GM18526 (cell line): ENCODE results near the gene USP10.

Source experiments
- POLR2A ChIP-seq: IDR thresholded peaks from 3 replicates; pipeline ENCODE4 v1.6.1; 2011; ENCODE audit not compliant: insufficient read length; ENCODE audit errors: extremely low read depth

USP10 gene

GRCh38 chr16:84728853-84729424, 29.1 kb downstream of the USP10 start:
- no peak for TF ChIP-seq POLR2A

DNA sequence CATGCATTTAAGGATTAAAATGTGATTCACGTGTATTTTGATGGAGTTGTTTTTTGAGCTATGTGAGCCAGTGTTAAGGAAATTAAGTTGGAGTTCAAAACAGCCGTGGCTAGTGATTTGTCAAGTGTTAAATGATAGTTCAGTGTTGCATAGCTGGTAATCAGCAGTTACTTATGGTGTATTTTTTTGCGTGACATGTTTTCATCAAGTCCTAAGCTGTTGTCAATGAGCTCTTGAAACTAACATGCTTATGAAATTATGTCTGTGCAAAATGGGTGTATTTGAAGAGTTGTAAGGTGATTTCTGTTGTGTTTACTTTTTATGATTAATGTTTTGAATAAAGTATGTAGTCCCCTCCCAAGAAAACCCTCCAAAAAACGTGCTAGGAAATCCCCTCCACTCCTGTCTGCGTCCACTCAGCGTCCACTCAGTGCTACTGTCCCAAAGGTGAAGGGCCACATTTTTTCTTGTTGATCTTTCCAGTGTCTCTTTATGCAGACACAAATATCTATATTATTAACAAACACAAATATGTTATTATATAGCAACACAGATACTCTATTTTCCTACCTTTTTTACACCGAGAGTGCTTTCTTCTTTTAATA, 30.0 kb downstream of the USP10 start:
- TF ChIP-seq POLR2A: no peak

GRCh38 chr16:84730406-84731106, 30.8 kb downstream of the USP10 start:
- no peak for TF ChIP-seq POLR2A

DNA sequence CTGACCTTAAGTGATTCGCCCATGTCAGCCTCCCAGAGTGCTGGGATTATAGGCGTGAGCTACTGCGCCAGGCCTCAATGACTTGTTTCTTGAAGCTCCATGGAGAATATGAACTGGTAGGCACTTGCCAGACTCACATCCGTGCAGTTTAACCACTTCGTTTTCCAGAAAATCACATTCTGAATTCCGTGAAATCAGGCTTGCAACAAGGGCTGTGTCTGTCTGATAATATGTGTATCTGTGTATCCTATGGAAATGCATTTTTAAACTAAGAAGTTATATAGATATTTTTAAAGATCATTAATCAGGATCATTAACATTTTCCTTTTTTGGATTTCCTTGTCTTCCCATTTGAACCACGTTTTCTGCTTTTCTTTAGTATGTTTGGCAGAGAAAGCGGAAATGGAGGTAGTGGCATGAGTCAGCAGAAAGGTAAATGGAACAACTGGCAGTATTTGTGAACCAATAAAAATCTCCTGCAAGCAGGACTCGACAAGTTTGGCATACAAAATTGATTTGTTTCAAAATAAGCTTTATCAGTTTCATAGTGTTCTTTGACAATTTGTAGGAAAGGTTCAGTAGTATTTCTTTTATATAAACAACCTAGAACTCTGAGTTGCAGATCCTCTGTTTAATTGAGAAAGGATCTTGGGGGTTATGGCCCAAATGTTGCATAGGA, 33.0 kb downstream of the USP10 start:
- TF ChIP-seq POLR2A: no peak

- no peak for TF ChIP-seq POLR2A
These were observed 36.2 kb downstream of the USP10 start for GRCh38 chr16:84735849-84736586.

DNA sequence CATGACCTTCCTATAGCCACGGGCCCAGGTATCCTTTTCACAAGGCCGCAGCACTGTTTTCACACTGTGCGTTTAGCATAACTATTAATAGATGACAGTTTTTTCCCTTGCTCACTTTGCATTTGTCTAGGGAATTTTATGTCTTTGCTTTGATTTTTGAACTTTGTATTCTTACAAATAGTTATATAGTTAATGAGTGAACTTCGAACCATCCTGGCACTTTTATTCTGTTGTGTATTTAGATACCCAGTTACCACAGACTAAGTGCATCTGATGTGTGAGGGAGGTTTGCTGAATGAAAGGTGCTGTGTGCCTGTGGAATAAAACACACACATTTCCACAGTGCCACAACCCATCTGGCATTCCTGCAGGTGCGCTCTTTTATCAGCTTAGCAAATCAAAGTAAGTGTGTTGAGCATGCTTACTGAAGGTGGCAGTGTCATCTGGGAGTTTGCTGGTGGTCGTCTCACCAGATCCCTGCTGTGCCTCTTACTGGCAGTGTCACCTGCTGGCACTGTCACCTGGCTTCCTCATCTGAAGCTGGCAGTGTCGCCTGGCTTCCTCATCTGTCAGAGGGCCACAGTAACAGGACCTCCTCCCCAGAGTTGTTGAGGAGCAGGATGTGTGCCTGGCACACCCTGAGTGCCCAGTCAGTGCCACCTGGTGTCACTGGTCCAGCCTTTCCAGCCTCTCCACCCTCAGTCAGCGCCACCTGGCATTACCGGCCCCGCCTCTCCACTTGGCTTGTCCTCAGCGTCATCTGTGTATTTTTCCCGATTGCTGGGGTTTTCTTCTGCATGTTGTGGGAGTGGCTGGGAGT, 37.6 kb downstream of the USP10 start:
- TF ChIP-seq POLR2A: no peak

GRCh38 chr16:84738255-84739038, 38.6 kb downstream of the USP10 start:
- TF ChIP-seq POLR2A: no peak

DNA sequence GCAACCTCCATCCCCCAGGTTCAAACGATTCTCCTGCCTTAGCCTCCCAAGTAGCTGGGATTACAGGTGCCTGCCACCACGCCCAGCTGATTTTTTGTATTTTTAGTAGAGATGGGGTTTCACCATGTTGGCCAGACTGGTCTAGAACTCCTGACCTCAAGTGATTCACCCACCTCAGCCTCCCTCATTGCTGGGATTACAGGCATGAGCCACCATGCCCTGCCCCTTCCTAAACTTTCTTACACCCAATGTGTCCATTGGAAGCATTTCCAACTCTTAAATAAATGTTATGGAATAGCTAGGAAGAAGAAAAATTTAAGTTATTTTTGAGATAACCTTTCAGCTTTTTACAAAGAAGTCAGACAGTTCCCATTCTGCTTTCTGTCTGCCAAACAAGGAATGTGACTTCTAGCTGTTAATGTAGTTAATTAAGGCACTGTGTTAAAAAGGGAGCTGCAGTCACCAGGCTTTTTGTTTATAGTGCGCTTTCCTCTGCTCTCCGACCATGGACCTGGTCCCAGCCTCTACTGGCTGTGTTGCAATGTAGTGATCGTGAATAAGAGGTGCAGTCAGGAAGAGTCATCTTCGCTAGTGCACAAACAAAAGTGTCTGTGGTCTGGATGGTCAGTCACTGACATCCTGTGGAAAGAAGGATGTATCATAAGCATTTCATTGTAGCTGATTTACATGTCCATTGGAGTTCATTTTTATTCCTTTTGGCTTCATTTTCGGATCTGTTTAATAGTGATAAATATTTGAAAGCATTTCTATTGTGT, 39.7 kb downstream of the USP10 start:
- no peak for TF ChIP-seq POLR2A

DNA sequence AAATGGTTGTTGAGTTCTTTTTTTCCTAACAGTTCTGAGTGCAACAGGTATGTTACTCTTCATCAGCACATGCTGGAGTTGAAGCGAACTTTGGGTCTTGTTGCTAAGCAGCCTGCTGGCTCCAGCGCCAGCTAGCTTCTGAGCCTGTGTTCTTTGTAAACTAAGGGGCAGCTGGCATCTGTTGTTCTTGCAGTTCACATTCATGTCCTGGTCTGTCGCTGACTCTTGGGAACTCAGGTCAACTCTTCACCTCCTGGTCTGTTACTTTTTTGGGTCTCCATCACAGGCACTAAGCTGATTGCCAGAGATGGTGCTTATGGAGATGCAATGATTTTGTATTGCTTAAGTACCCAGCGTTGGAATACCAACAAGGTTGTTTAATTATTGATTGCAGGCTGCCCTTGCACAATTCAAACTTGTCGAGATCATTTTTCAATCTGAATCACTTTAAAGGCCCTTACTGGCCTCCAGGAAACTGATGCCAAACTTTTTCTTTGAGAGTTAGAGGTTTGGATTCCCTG, 40.9 kb downstream of the USP10 start:
- TF ChIP-seq POLR2A: no peak

DNA sequence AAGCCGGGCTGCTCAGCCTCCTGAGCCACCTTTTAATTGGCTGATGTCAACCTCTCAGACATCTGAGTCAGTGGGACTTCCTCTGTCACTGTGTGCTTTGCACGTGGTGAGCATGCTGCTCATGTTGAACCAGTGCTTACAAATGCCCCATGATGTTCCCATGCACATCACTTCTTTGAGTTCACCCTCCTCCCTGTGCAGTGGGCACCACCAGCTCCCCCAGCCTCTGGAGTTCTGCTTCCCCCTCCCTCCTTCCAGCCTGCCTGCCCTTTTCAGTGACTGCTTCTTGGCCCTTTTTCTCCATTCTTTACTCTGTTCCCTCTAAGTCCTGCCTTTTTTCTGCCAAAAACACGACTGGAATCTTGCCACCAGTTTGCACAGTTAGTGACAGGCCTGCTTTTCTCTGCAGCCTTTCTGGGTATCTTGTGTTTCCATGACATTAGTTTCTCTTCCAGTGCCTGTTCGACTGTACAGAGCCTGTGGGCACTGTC, 41.6 kb downstream of the USP10 start:
- no peak for TF ChIP-seq POLR2A

GRCh38 chr16:84742641-84743092, 42.9 kb downstream of the USP10 start:
- no peak for TF ChIP-seq POLR2A

GRCh38 chr16:84746231-84746630, 46.4 kb downstream of the USP10 start:
- no peak for TF ChIP-seq POLR2A

DNA sequence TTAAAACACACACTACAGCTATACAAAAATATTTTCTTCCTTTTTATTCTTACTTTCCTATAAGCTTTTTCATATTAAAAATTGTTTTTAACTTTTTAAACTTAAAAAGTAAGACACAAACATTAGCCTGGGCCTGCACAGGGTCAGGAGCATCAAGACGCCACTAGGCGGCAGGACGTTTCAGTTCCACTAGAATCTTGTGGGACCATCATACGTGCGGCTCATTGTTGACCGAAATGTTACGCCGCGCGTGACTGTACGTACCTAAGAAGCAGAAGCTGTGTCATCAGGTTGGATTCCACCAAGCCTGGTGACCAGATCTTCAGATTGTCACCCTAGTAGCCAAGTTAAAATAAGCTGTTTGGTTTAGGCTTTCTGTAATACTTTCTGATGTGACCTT, 47.1 kb downstream of the USP10 start:
- TF ChIP-seq POLR2A: no peak

- TF ChIP-seq POLR2A: no peak
These were observed 49.3 kb downstream of the USP10 start for GRCh38 chr16:84749072-84749471.
